ENCODE results near the gene EXOSC10. TPM values are rescaled to one million over a fixed set of nuclear protein-coding genes. Genes with fewer than 3 reads are reported as not detected.

EXOSC10 gene
- total and polyA plus RNA-seq, 2 of the 13 experiments (the other 11 are each of a cell fraction or from before 2014, with no cell fraction given): 48.4 to 67.6 TPM

- H3K4me3 ChIP-seq (replicated peaks in 1 of 3; ENCODE audit: insufficient read depth in 1 of 3, low read depth in 2 of 3, low read length in 3 of 3): peak overlapping the region in 1 of 3 experiments; percentile 72; a peak in 1 of 6 replicates
- DNase-seq (ENCODE audit: low spot score): no peak
- H3K9ac ChIP-seq (ENCODE audit: insufficient read depth, low read depth, low read length): peak overlapping the region; percentile 76
- H3K79me2 ChIP-seq (ENCODE audit: insufficient read depth, low read length): no peaks in the 10 kb centered on the region
- peak overlapping the region; percentile 80 for H3K4me2 ChIP-seq (ENCODE audit: low read depth, low read length)
- peak overlapping the region; percentile 85 for H3K27ac ChIP-seq (ENCODE audit: extremely low read length, insufficient read depth, low read length)
- intact Hi-C loops (cut with micrococcal nuclease; ENCODE audit: unreplicated experiment): no loop called here
- in situ Hi-C loops (cut with HindIII; ENCODE audit: extremely low pct_ligation_motif_present, low pct_unique_long_range_greater_than_20kb): loop anchor here (25.0 kb wide), 1 partner anchor 592 kb away; no protein-coding TSS in a partner anchor
- H3K9me3 ChIP-seq (ENCODE audit: low read length): no peaks in the 10 kb centered on the region
- WGBS (ENCODE audit: low lambda C conversion rate): 82% methylated on average over 25 of the region's 32 CpGs
- peak; percentile 3; the same call in 1 of the 3 replicates for ATAC-seq
- no peak for FAIRE-seq
- H3K27me3 ChIP-seq (ENCODE audit: control insufficient read depth in 1 of 2, insufficient read depth in 2 of 2, low read length in 2 of 2): no peaks in the 10 kb centered on the region
- BruUV-seq (replicated peaks): no TSS peak
- H3K36me3 ChIP-seq (replicated peaks in 1 of 2; ENCODE audit: control insufficient read depth in 1 of 2, insufficient read depth in 2 of 2, low read length in 2 of 2): no peaks in the 10 kb centered on the region
- ChIA-PET CTCF (ENCODE audit: low intra/inter-chr PET ratio, low total read pairs) (no interaction called here), POLR2A (interaction anchor here (1.5 to 3.0 kb wide), 4 partner anchors 10 to 54 kb away, joined by 3 to 18 read pairs (median 12); partner anchors contain the start of genes EXOSC10, SRM and TARDBP)
- peaks cover 28% of the 10 kb centered on the region for H3K4me1 ChIP-seq (ENCODE audit: insufficient read depth, low read length)
- H4K20me1 ChIP-seq (ENCODE audit: insufficient read depth, low read length): no peaks in the 10 kb centered on the region
- no peak overlapping the region for H2AFZ ChIP-seq (ENCODE audit: low read length)
- TF ChIP-seq ZNF788 (CRISPR knock-in tag; IDR thresholded peaks at IDR 0.05; ENCODE audit: borderline replicate concordance) (peak; percentile 16; the same call in 1 of the 2 replicates), MAZ (IDR thresholded peaks at IDR 0.05; ENCODE audit: borderline replicate concordance, low read depth, low read length) (no peak), MAZ (CRISPR knock-in tag; IDR thresholded peaks at IDR 0.05; ENCODE audit: low read depth) (0 out of 2 replicates have a peak, but pooled peaks have one; percentile 1), CREB1 (IDR thresholded peaks at IDR 0.05) (no peak), CREB1 (CRISPR knock-in tag; IDR thresholded peaks at IDR 0.05) (no peak), ARID4A (CRISPR knock-in tag; IDR thresholded peaks at IDR 0.05; ENCODE audit: borderline replicate concordance) (peak; percentile 44; the same call in 1 of the 2 replicates), ZNF460 (CRISPR knock-in tag; IDR thresholded peaks at IDR 0.05; ENCODE audit: borderline replicate concordance) (peak; percentile 94), ZBTB10 (CRISPR knock-in tag; IDR thresholded peaks at IDR 0.05; ENCODE audit: borderline replicate concordance) (no peak), GABPA (IDR thresholded peaks at IDR 0.05; ENCODE audit: low read depth, low read length) (no peak), GABPA (CRISPR knock-in tag; IDR thresholded peaks at IDR 0.05; ENCODE audit: low read depth) (no peak), GABPB1 (CRISPR knock-in tag; IDR thresholded peaks at IDR 0.05) (no peak), ZNF770 (CRISPR knock-in tag; IDR thresholded peaks at IDR 0.05) (peak; percentile 49), ELF1 (CRISPR knock-in tag; IDR thresholded peaks at IDR 0.05) (no peak), HNRNPUL1 (IDR thresholded peaks at IDR 0.05; ENCODE audit: low read depth, low read length) (no peak)
These were observed 54.0 kb downstream of the EXOSC10 start for GRCh38 chr1:11045428-11046269.

Measured in HepG2 (cell line).